Ovary (tissue), 9 donors: ENCODE measurements around the gene EPB41L1. TPM values are rescaled to one million over a fixed set of nuclear protein-coding genes. Genes with fewer than 3 reads are reported as not detected.

Experiments
- DNase-seq, 5 donors: peaks; one replicate each; pipeline ENCODE4 v3.0.0-alpha.2; 2019 to 2020
- H3K27ac ChIP-seq, 2 donors: fragments of 200-600 bp; one replicate each; pipeline versions ENCODE4 v1.5.1 to v1.8.0; 2019 to 2022
- H3K27me3 ChIP-seq: fragments of 200-600 bp; one replicate; pipeline ENCODE4 v1.8.0; 2022
- H3K36me3 ChIP-seq: fragments of 200-600 bp; sonication (generic); one replicate; pipeline ENCODE4 v1.5.1; 2019
- H3K4me1 ChIP-seq: one replicate; pipeline ENCODE4 v1.8.1; 2013; ENCODE audit warnings: mild to moderate bottlenecking, moderate library complexity; ENCODE audit not compliant: insufficient read depth
- H3K4me3 ChIP-seq: fragments of 200-600 bp; sonication (generic); one replicate; pipeline ENCODE4 v1.5.1; 2017
- H3K9me3 ChIP-seq, 2 donors: fragments of 200-600 bp in 1 of 2; sonication (generic) in 1 of 2; one replicate each; pipeline versions ENCODE4 v1.5.1 to v1.8.1; 2013 to 2019; ENCODE audit warnings: mild to moderate bottlenecking in 1 of 2, moderate library complexity in 1 of 2
- CTCF ChIP-seq, 3 donors: fragments of 450-650 bp in 2 of 3; fragments of 200-600 bp in 1 of 3; IDR thresholded peaks; one replicate each; pipeline versions ENCODE4 v1.5.1 to v1.8.0; 2016 to 2022; ENCODE audit warnings: antibody characterized with exemption in 3 of 3, mild to moderate bottlenecking in 1 of 3
- EP300 ChIP-seq: sonication (generic); formaldehyde crosslinking; IDR thresholded peaks from one replicate; pipeline ENCODE4 v1.6.1; 2017; ENCODE audit warnings: antibody characterized with exemption
- POLR2A ChIP-seq: fragments of 450-650 bp; IDR thresholded peaks from one replicate; pipeline ENCODE4 v1.6.1; 2017; ENCODE audit warnings: antibody characterized with exemption, mild to moderate bottlenecking, moderate library complexity
- WGBS, 3 donors: extraction: QIAGEN DNeasy Blood & Tissue Kit in 1 of 3; methylation state at CpG; one replicate each; pipeline versions ENCODE4 v1.1.5 to v1.1.7; 2013 to 2017; 5-methylcytosine and 5-hydroxymethylcytosine counted together
- intact Hi-C, 4 donors: fragments of 100-400 bp; cut with DNase I; formaldehyde crosslinking; loops; one replicate each; pipeline versions ENCODE4 v1.11.0 to v1.15.1; 2022 to 2023
- polyA plus RNA-seq, 2 donors: library from polyadenylated mRNA; stranded (reverse); fragments of 200-250 nt in 1 of 2; fragments of 350-450 nt in 1 of 2; fragmentation: Illumina TruSeq in 1 of 2; extraction: RNeasy Lipid Tissue Mini Kit (QIAGEN cat#74804) in 1 of 2; gene quantifications; one replicate each; pipeline ENCODE4 v1.2.3, GENCODE V29; 2013 to 2014
- total RNA-seq, 7 donors: library from RNA; depleted of rRNA in 2 of 7; stranded (reverse); fragments of >200 nt in 2 of 7; fragmentation: NEBNext Ultra II Directional in 3 of 7; extraction: Animal tissue kit (Norgen Biotek cat#: 25700) in 3 of 7; gene quantifications; one replicate each; pipeline versions ENCODE4 v1.1.0 to v1.2.4, GENCODE V29; 2016 to 2023
- donor health status: DM: no; HTN: no; CAD: no; lungs with moderate emphysema.
- donor health status: DM: no; HTN: no; CAD: no.
- donor health status: Bipolar disorder and iron deficiency.
- donor health status: DM: yes; HTN: yes; CAD: no.
- donor health status: DM: no; HTN: no; CAD: no.
- donor health status: DM: yes; HTN: yes; CAD: no.

Gene EPB41L1
- total and polyA plus RNA-seq, 9 donors: 23.4 to 207 (median 63.2) TPM

- intact Hi-C loops: no loop called here
- Histone ChIP-seq H3K4me3 (no peak overlapping the region), H3K27ac (no peak overlapping the region), H3K27me3 (no peaks in the 10 kb centered on the region), H3K9me3 (no peaks in the 10 kb centered on the region), H3K4me1 (no peaks in the 10 kb centered on the region), H3K36me3 (no peaks in the 10 kb centered on the region)
- TF ChIP-seq EP300 (no peak), CTCF (IDR thresholded peaks at IDR 0.05) (no peak), POLR2A (no peak)
- WGBS, 3 donors: 94 to 95% (median 94%) methylated on average over 5 of the region's 5 CpGs
- DNase-seq: no peak
These were observed 20.5 kb downstream of the EPB41L1 start for GRCh38 chr20:36175016-36175415.

- Histone ChIP-seq H3K36me3 (no peaks in the 10 kb centered on the region), H3K4me3 (no peak overlapping the region), H3K9me3 (no peaks in the 10 kb centered on the region), H3K27ac (no peak overlapping the region), H3K27me3 (no peaks in the 10 kb centered on the region), H3K4me1 (no peaks in the 10 kb centered on the region)
- intact Hi-C loops: no loop called here
- DNase-seq: no peak
- 89 to 94% (median 91%) methylated on average over 10 of the region's 10 CpGs for WGBS, 3 donors
- TF ChIP-seq EP300 (no peak), POLR2A (no peak), CTCF (IDR thresholded peaks at IDR 0.05) (no peak)
These were observed 21.0 kb downstream of the EPB41L1 start for GRCh38 chr20:36175475-36175995.

GRCh38 chr20:36177716-36178115, 23.2 kb downstream of the EPB41L1 start:
- TF ChIP-seq CTCF (IDR thresholded peaks at IDR 0.05): no peak
- TF ChIP-seq POLR2A: no peak
- no peak for TF ChIP-seq EP300
- no peak for DNase-seq
- no peaks in the 10 kb centered on the region for H3K36me3 ChIP-seq
- H3K4me1 ChIP-seq: no peaks in the 10 kb centered on the region
- H3K27ac ChIP-seq: no peak overlapping the region
- H3K4me3 ChIP-seq: no peak overlapping the region
- H3K27me3 ChIP-seq: no peaks in the 10 kb centered on the region
- intact Hi-C loops: no loop called here
- WGBS, 3 donors: 91 to 98% (median 95%) methylated on average over 7 of the region's 7 CpGs
- H3K9me3 ChIP-seq: no peaks in the 10 kb centered on the region

GRCh38 chr20:36179170-36179945, 24.8 kb downstream of the EPB41L1 start:
- H3K27me3 ChIP-seq: no peaks in the 10 kb centered on the region
- no peak overlapping the region for H3K4me3 ChIP-seq
- no peaks in the 10 kb centered on the region for H3K36me3 ChIP-seq
- H3K9me3 ChIP-seq: no peaks in the 10 kb centered on the region
- DNase-seq: no peak
- WGBS, 3 donors: 81 to 87% (median 81%) methylated on average over 9 of the region's 9 CpGs
- H3K27ac ChIP-seq: no peak overlapping the region
- no peak for TF ChIP-seq POLR2A
- no peak for TF ChIP-seq EP300
- no peak for TF ChIP-seq CTCF (IDR thresholded peaks at IDR 0.05)
- intact Hi-C loops: no loop called here
- H3K4me1 ChIP-seq: no peaks in the 10 kb centered on the region
